ENCODE measurements around the gene SLC4A1AP. TPM values are rescaled to one million over a fixed set of nuclear protein-coding genes. Genes with fewer than 3 reads are reported as not detected.
A peak's percentile ranks its signal among the peaks of the same experiment; 100 is the strongest.
"Not testable (repeated sequence)": the region's sequence is repeated elsewhere in the genome, so short reads cannot be mapped to it uniquely, and the experiment has no call there.

Gene SLC4A1AP
- total RNA-seq (10 to 100 TPM; 19.4 to 21.8 (median 21.2) TPM), polyA plus RNA-seq (19.9 TPM)
- long read RNA-seq, donor 1, transcript SLC4A1AP-201 (14 exons, 2,959 nt): major isoform, 67 of 130 reads
- long read RNA-seq, donor 1, partial matches to known transcripts: 59 of 130 reads
- long read RNA-seq, donor 1, other reads (novel, unspliced or antisense): 4 of 130 reads
- long read RNA-seq, donor 2, transcript SLC4A1AP-201 (14 exons, 2,959 nt): major isoform, 33 of 43 reads
- long read RNA-seq, donor 2, partial matches to known transcripts: 6 of 43 reads
- long read RNA-seq, donor 2, other reads (novel, unspliced or antisense): 3 of 43 reads
- long read RNA-seq, donor 3, transcript SLC4A1AP-201 (14 exons, 2,959 nt): major isoform, 33 of 153 reads
- long read RNA-seq, donor 3, partial matches to known transcripts: 111 of 153 reads
- long read RNA-seq, donor 3, other reads (novel, unspliced or antisense): 9 of 153 reads
- long read RNA-seq, donor 4, transcript SLC4A1AP-201 (14 exons, 2,959 nt): major isoform, 38 of 38 reads
- long read RNA-seq, donor 4, partial matches to known transcripts: 0 of 38 reads
- long read RNA-seq, donor 4, other reads (novel, unspliced or antisense): 0 of 38 reads

GRCh38 chr2:27663285-27664153, at the start of gene SLC4A1AP, which contains the start of gene SUPT7L:
TSS of gene SLC4A1AP (plus strand) at chr2:27663889. CDS start at chr2:27663915, 26 bp downstream.
TSS of gene SUPT7L (minus strand) at chr2:27663614. CDS start at chr2:27662192, 1,422 bp downstream.
- intact Hi-C loops (cut with DNase I): no loop called here
- DNase-seq (peak; percentile 75 to 89 (median 88)), ATAC-seq (peak; percentile 88 to 92)
- Histone ChIP-seq H3K4me3 (ENCODE audit: low read length) (peak within 1 kb of the TSS; percentile 87), H3K4me1 (ENCODE audit: control insufficient read depth, insufficient read depth, low read length) (no peaks in the 10 kb centered on the region), H3K27ac (ENCODE audit: low read length) (peak within 1 kb of the TSS; percentile 100), H3K27me3 (ENCODE audit: control insufficient read depth, insufficient read depth) (no peaks in the 10 kb centered on the region), H3K9me3 (ENCODE audit: control insufficient read depth, low read length) (no peaks in the 10 kb centered on the region)
- whole genome bisulfite sequencing: under 1% methylated on average over 56 of the region's 56 CpGs

- ATAC-seq (no peak), DNase-seq (no peak)
- WGBS: 95% methylated on average over 2 of the region's 2 CpGs
- Histone ChIP-seq H3K9me3 (ENCODE audit: control insufficient read depth, low read length) (no peaks in the 10 kb centered on the region), H3K27ac (ENCODE audit: low read length) (no peak overlapping the region), H3K4me1 (ENCODE audit: control insufficient read depth, insufficient read depth, low read length) (no peaks in the 10 kb centered on the region), H3K4me3 (ENCODE audit: low read length) (no peak overlapping the region), H3K27me3 (ENCODE audit: control insufficient read depth, insufficient read depth) (no peaks in the 10 kb centered on the region)
- intact Hi-C loops (cut with DNase I): no loop called here
Observed at GRCh38 chr2:27613985-27614384, 49.7 kb upstream of the SLC4A1AP start.

GRCh38 chr2:27615316-27615715, 48.4 kb upstream of the SLC4A1AP start:
- ATAC-seq: no peak

GRCh38 chr2:27621524-27621923, 42.2 kb upstream of the SLC4A1AP start:
- Histone ChIP-seq H3K4me3 (ENCODE audit: low read length) (no peak overlapping the region), H3K4me1 (ENCODE audit: control insufficient read depth, insufficient read depth, low read length) (no peaks in the 10 kb centered on the region), H3K27me3 (ENCODE audit: control insufficient read depth, insufficient read depth) (no peaks in the 10 kb centered on the region), H3K27ac (ENCODE audit: low read length) (no peak overlapping the region), H3K9me3 (ENCODE audit: control insufficient read depth, low read length) (no peaks in the 10 kb centered on the region)
- ATAC-seq (no peak), DNase-seq (no peak)
- intact Hi-C loops (cut with DNase I): no loop called here
- WGBS: 62% methylated on average over 1 of the region's 1 CpG

More at GRCh38 chr2:27615316-27615715, 48.4 kb upstream of the SLC4A1AP start:
- 99% methylated on average over 3 of the region's 3 CpGs for WGBS
- Histone ChIP-seq H3K9me3 (ENCODE audit: control insufficient read depth, low read length) (no peaks in the 10 kb centered on the region), H3K27me3 (ENCODE audit: control insufficient read depth, insufficient read depth) (no peaks in the 10 kb centered on the region), H3K27ac (ENCODE audit: low read length) (no peak overlapping the region), H3K4me1 (ENCODE audit: control insufficient read depth, insufficient read depth, low read length) (no peaks in the 10 kb centered on the region), H3K4me3 (ENCODE audit: low read length) (no peak overlapping the region)
- DNase-seq: no peak
- intact Hi-C loops (cut with DNase I): no loop called here

GRCh38 chr2:27622921-27623384, 40.7 kb upstream of the SLC4A1AP start:
- Histone ChIP-seq H3K9me3 (ENCODE audit: control insufficient read depth, low read length) (no peaks in the 10 kb centered on the region), H3K4me3 (ENCODE audit: low read length) (no peak overlapping the region), H3K4me1 (ENCODE audit: control insufficient read depth, insufficient read depth, low read length) (no peaks in the 10 kb centered on the region), H3K27ac (ENCODE audit: low read length) (no peak overlapping the region), H3K27me3 (ENCODE audit: control insufficient read depth, insufficient read depth) (no peaks in the 10 kb centered on the region)
- 89% methylated on average over 3 of the region's 3 CpGs for WGBS
- intact Hi-C loops (cut with DNase I): no loop called here
- DNase-seq (no peak), ATAC-seq (no peak)

- intact Hi-C loops (cut with DNase I): no loop called here
- no peaks in the 10 kb centered on the region for H3K27me3 ChIP-seq (ENCODE audit: control insufficient read depth, insufficient read depth)
- ATAC-seq: no peak
- no peak for DNase-seq
- H3K9me3 ChIP-seq (ENCODE audit: control insufficient read depth, low read length): no peaks in the 10 kb centered on the region
- no peak overlapping the region for H3K27ac ChIP-seq (ENCODE audit: low read length)
- H3K4me3 ChIP-seq (ENCODE audit: low read length): no peak overlapping the region
- H3K4me1 ChIP-seq (ENCODE audit: control insufficient read depth, insufficient read depth, low read length): peaks cover 3% of the 10 kb centered on the region
Observed at GRCh38 chr2:27624943-27625342, 38.7 kb upstream of the SLC4A1AP start.

- H3K4me1 ChIP-seq (ENCODE audit: control insufficient read depth, insufficient read depth, low read length); H3K9me3 ChIP-seq (ENCODE audit: control insufficient read depth, low read length); H3K27ac ChIP-seq (ENCODE audit: low read length); H3K4me3 ChIP-seq (ENCODE audit: low read length); ATAC-seq; intact Hi-C loops (cut with DNase I); DNase-seq; H3K27me3 ChIP-seq (ENCODE audit: control insufficient read depth, insufficient read depth): not testable (repeated sequence)
- WGBS: 89% methylated on average over 1 of the region's 1 CpG
Observed at GRCh38 chr2:27626323-27626722, 37.4 kb upstream of the SLC4A1AP start.

- 54% methylated on average over 3 of the region's 3 CpGs for WGBS
- DNase-seq; H3K4me3 ChIP-seq (ENCODE audit: low read length); intact Hi-C loops (cut with DNase I); H3K27me3 ChIP-seq (ENCODE audit: control insufficient read depth, insufficient read depth); H3K4me1 ChIP-seq (ENCODE audit: control insufficient read depth, insufficient read depth, low read length); H3K9me3 ChIP-seq (ENCODE audit: control insufficient read depth, low read length): not testable (repeated sequence)
- H3K27ac ChIP-seq (ENCODE audit: low read length): peak overlapping the region; percentile 23
- ATAC-seq: peak; percentile 29 to 73
Observed at GRCh38 chr2:27626921-27627320, 36.8 kb upstream of the SLC4A1AP start.

GRCh38 chr2:27627963-27628766, 35.5 kb upstream of the SLC4A1AP start:
- WGBS: 5% methylated on average over 21 of the region's 21 CpGs
- H3K9me3 ChIP-seq (ENCODE audit: control insufficient read depth, low read length): no peaks in the 10 kb centered on the region
- peak overlapping the region; percentile 92 for H3K4me3 ChIP-seq (ENCODE audit: low read length)
- peak overlapping the region; percentile 19 for H3K27ac ChIP-seq (ENCODE audit: low read length)
- ATAC-seq (peak; percentile 58), DNase-seq (peak in 1 of 3 donors; percentile 14)
- intact Hi-C loops (cut with DNase I): no loop called here
- peaks cover 3% of the 10 kb centered on the region for H3K4me1 ChIP-seq (ENCODE audit: control insufficient read depth, insufficient read depth, low read length)
- no peaks in the 10 kb centered on the region for H3K27me3 ChIP-seq (ENCODE audit: control insufficient read depth, insufficient read depth)

Measured in right cardiac atrium (tissue), 5 donors.